MCF 10A (cell line): ENCODE results near the gene SIRPB2. TPM values are rescaled to one million over a fixed set of nuclear protein-coding genes. Genes with fewer than 3 reads are reported as not detected.

Experiments used
- BruUV-seq: library from RNA; stranded (reverse); fragments of 400-500 nt; replicated peaks from 2 replicates; lab custom pipeline; 2021; lab: Mats Ljungman, UMichigan
- CTCF ChIA-PET: fragments of 300-600 bp; sonication (Branson Sonifier 250); formaldehyde crosslinking; extraction: SDS; loops from one replicate; lab custom pipeline; 2021; ENCODE audit warnings: antibody characterized with exemption, inconsistent platforms; lab: Yijun Ruan, JAX
- POLR2A ChIA-PET: fragments of 300-600, 350-650 bp; sonication (Branson Sonifier 250); formaldehyde crosslinking; extraction: SDS; loops from one replicate; lab custom pipeline; 2020; ENCODE audit warnings: antibody characterized with exemption, inconsistent platforms; lab: Yijun Ruan, JAX
- DNase-seq: peaks from one replicate; pipeline ENCODE4 v3.0.0-alpha.2; 2018; ENCODE audit not compliant: unreplicated experiment
- H3K27ac Mint-ChIP-seq: one replicate; pipeline ENCODE4 v1.8.0; 2022; ENCODE audit warnings: mild to moderate bottlenecking, low read depth, mixed read lengths; ENCODE audit not compliant: unreplicated experiment
- H3K27me3 Mint-ChIP-seq: one replicate; pipeline ENCODE4 v1.8.0; 2022; ENCODE audit warnings: mixed read lengths; ENCODE audit not compliant: insufficient read depth, unreplicated experiment
- H3K36me3 Mint-ChIP-seq: one replicate; pipeline ENCODE4 v1.8.0; 2022; ENCODE audit warnings: mild to moderate bottlenecking, moderate library complexity, mixed read lengths; ENCODE audit not compliant: insufficient read depth, unreplicated experiment
- H3K4me1 Mint-ChIP-seq: one replicate; pipeline ENCODE4 v1.8.0; 2022; ENCODE audit warnings: mixed read lengths; ENCODE audit not compliant: insufficient read depth, unreplicated experiment
- H3K4me3 Mint-ChIP-seq: one replicate; pipeline ENCODE4 v1.8.0; 2022; ENCODE audit warnings: mild to moderate bottlenecking, moderate library complexity, mixed read lengths; ENCODE audit not compliant: unreplicated experiment
- H3K9me3 Mint-ChIP-seq: one replicate; pipeline ENCODE4 v1.8.0; 2022; ENCODE audit warnings: mixed read lengths; ENCODE audit not compliant: unreplicated experiment
- CTCF ChIP-seq: fragments of 200-600 bp; IDR thresholded peaks from one replicate; pipeline ENCODE4 v1.8.0; 2022; ENCODE audit warnings: antibody characterized with exemption, mild to moderate bottlenecking; ENCODE audit not compliant: unreplicated experiment
- intact Hi-C: fragments of 100-400 bp; cut with micrococcal nuclease; formaldehyde crosslinking; loops from 2 replicates; pipeline ENCODE4 v1.14.1; 2022
- total RNA-seq: library from RNA; stranded (reverse); gene quantifications from 2 replicates; pipeline ENCODE4 v1.2.3, GENCODE V29; 2022

Gene SIRPB2
- total RNA-seq, 1 experiment from 2014 or later: 1.8 TPM

GRCh38 chr20:1434571-1435336 is 56.5 kb downstream of the SIRPB2 start:
- H3K4me1 Mint-ChIP-seq: peaks cover 10% of the 10 kb centered on the region
- no peak overlapping the region for H3K27ac Mint-ChIP-seq
- TF ChIP-seq CTCF: no peak
- POLR2A ChIA-PET: interaction anchor here (0.6 to 3.3 kb wide), 8 partner anchors 14 to 614 kb away, joined by 3 to 13 read pairs (median 3); partner anchors contain the start of genes FKBP1A and RAD21L1
- H3K27me3 Mint-ChIP-seq: no peaks in the 10 kb centered on the region
- peak; percentile 83 for DNase-seq
- BruUV-seq: no TSS peak
- no peaks in the 10 kb centered on the region for H3K9me3 Mint-ChIP-seq
- CTCF ChIA-PET: interaction anchor here (0.5 to 5.2 kb wide), 9 partner anchors 15 to 151 kb away, joined by 3 to 90 read pairs (median 3); partner anchors contain the start of genes FKBP1A and NSFL1C
- intact Hi-C loops: loop anchor here (5.0 to 10.0 kb wide), 3 partner anchors 42 to 220 kb away; partner anchors contain the start of gene FKBP1A
- H3K36me3 Mint-ChIP-seq: no peaks in the 10 kb centered on the region
- no peak overlapping the region for H3K4me3 Mint-ChIP-seq

- Mint-ChIP-seq H3K4me3 (no peak overlapping the region), H3K4me1 (peaks cover 10% of the 10 kb centered on the region), H3K9me3 (no peaks in the 10 kb centered on the region), H3K27ac (no peak overlapping the region), H3K36me3 (no peaks in the 10 kb centered on the region), H3K27me3 (no peaks in the 10 kb centered on the region)
- no peak for TF ChIP-seq CTCF
- DNase-seq: no peak
- POLR2A ChIA-PET: no interaction called here
- CTCF ChIA-PET: interaction anchor here (0.6 kb wide), 1 partner anchor 573 kb away, joined by 4 read pairs; no protein-coding TSS in a partner anchor
- BruUV-seq: no TSS peak
- intact Hi-C loops: loop anchor here (10.0 kb wide), 2 partner anchors 56 to 216 kb away; no protein-coding TSS in a partner anchor
These were observed 60.1 kb downstream of the SIRPB2 start for GRCh38 chr20:1431158-1431557.

DNA sequence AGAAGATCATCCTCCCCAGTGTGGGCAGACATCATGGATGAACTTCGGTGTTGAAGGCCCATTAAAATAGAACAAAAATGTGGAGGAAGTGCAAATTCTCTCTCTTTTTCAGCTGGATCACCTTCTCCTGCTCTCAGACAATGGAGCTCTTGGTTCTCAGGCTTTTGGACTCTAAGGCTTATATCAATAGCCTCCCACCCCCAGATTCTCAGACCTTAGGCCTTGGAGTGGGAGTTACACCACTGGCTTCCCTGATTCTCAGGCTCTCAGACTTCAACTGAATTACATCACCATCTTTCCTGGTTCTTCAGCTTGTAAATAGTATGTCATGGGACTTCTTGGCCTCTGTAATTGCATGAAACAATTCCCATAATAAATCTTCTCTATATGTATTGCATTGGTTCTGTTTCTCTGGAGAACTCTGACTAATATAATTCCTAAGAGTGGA is 61.2 kb downstream of the SIRPB2 start:
- CTCF ChIA-PET: interaction anchor here (0.6 kb wide), 2 partner anchors 10 to 244 kb away, joined by 4 read pairs; no protein-coding TSS in a partner anchor
- Mint-ChIP-seq H3K9me3 (no peaks in the 10 kb centered on the region), H3K27me3 (no peaks in the 10 kb centered on the region), H3K36me3 (no peaks in the 10 kb centered on the region), H3K4me3 (no peak overlapping the region), H3K4me1 (peaks cover 8% of the 10 kb centered on the region), H3K27ac (no peak overlapping the region)
- no peak for DNase-seq
- no TSS peak for BruUV-seq
- intact Hi-C loops: loop anchor here (10.0 kb wide), 2 partner anchors 55 to 215 kb away; no protein-coding TSS in a partner anchor
- POLR2A ChIA-PET: no interaction called here
- no peak for TF ChIP-seq CTCF

- Mint-ChIP-seq H3K9me3 (no peaks in the 10 kb centered on the region), H3K27me3 (no peaks in the 10 kb centered on the region), H3K4me1 (peaks cover 5% of the 10 kb centered on the region), H3K4me3 (no peak overlapping the region), H3K27ac (no peak overlapping the region), H3K36me3 (no peaks in the 10 kb centered on the region)
- ChIA-PET CTCF (interaction anchor here (1.1 kb wide), 1 partner anchor 75 kb away, joined by 4 read pairs; no protein-coding TSS in a partner anchor), POLR2A (no interaction called here)
- TF ChIP-seq CTCF: no peak
- no TSS peak for BruUV-seq
- intact Hi-C loops: no loop called here
- DNase-seq: no peak
These were observed 62.0 kb downstream of the SIRPB2 start for GRCh38 chr20:1429143-1429728.
